SHP77 treated with DMSO at 0.1 percent for 48 hours (cell line): ENCODE data around the gene DNM2.
"Not testable (repeated sequence)": the region's sequence is repeated elsewhere in the genome, so short reads cannot be mapped to it uniquely, and the experiment has no call there.

Source experiments
- DNase-seq: peaks from one replicate; lab custom pipeline; 2025; lab: John Stamatoyannopoulos, UW

Gene DNM2

GRCh38 chr19:10838377-10838776 lies 120.5 kb downstream of the DNM2 start:
- no peak for DNase-seq

GRCh38 chr19:10839114-10840050 lies 121.5 kb downstream of the DNM2 start:
- DNase-seq, result no peak

GRCh38 chr19:10842788-10843187 lies 124.9 kb downstream of the DNM2 start:
- no peak for DNase-seq

GRCh38 chr19:10846500-10847202 lies 128.8 kb downstream of the DNM2 start:
- DNase-seq, result no peak

GRCh38 chr19:10848230-10848856 lies 130.5 kb downstream of the DNM2 start, which contains the start of gene C19orf38:
C19orf38 (plus strand) TSS chr19:10848415; CDS start chr19:10848509, 94 bp downstream.
- no peak for DNase-seq

- no peak for DNase-seq
Observed at GRCh38 chr19:10850631-10851030, 132.8 kb downstream of the DNM2 start.

GRCh38 chr19:10852098-10852800 lies 134.4 kb downstream of the DNM2 start:
- DNase-seq, result no peak

GRCh38 chr19:10852941-10853340 lies 135.1 kb downstream of the DNM2 start:
- no peak for DNase-seq

- no peak for DNase-seq
Observed at GRCh38 chr19:10854350-10855089, 136.6 kb downstream of the DNM2 start.

GRCh38 chr19:10855879-10856522 lies 138.1 kb downstream of the DNM2 start:
- DNase-seq, result no peak

GRCh38 chr19:10856899-10857298 lies 139.0 kb downstream of the DNM2 start:
- DNase-seq, result not testable (repeated sequence)

GRCh38 chr19:10858204-10858828 lies 140.4 kb downstream of the DNM2 start:
- DNase-seq, result no peak

GRCh38 chr19:10861103-10861651 lies 143.3 kb downstream of the DNM2 start:
- DNase-seq, result no peak

GRCh38 chr19:10862561-10863106 lies 144.8 kb downstream of the DNM2 start:
- DNase-seq, result no peak

GRCh38 chr19:10863107-10863717 lies 145.3 kb downstream of the DNM2 start:
- DNase-seq, result no peak

GRCh38 chr19:10864538-10864899 lies 146.6 kb downstream of the DNM2 start:
- no peak for DNase-seq

GRCh38 chr19:10866495-10866894 lies 148.6 kb downstream of the DNM2 start:
- DNase-seq, result no peak

- DNase-seq, result no peak
Observed at GRCh38 chr19:10868872-10869547, 151.1 kb downstream of the DNM2 start.

GRCh38 chr19:10869872-10870311 lies 152.0 kb downstream of the DNM2 start:
- not testable (repeated sequence) for DNase-seq
